Esophagus muscularis mucosa (tissue), 3 donors: ENCODE results near the gene SLFN11.

Experiments
- POLR2A ChIP-seq: fragments of 450-650 bp; IDR thresholded peaks from one replicate; pipeline ENCODE4 v1.6.1; 2017; ENCODE audit warnings: antibody characterized with exemption, moderate library complexity, mild to moderate bottlenecking, low read depth
- POLR2AphosphoS5 ChIP-seq, 2 donors: sonication (generic); formaldehyde crosslinking; IDR thresholded peaks; one replicate each; pipeline ENCODE4 v1.6.1; 2017; ENCODE audit warnings: antibody characterized with exemption in 2 of 2
- TF ChIP-seq, protein P1 (sequence below), 3 experiments: fragments of 200-600 bp in 2 of 3; fragments of 450-650 bp in 1 of 3; sonication (generic) in 2 of 3; IDR thresholded peaks; one replicate each; pipeline ENCODE4 v1.5.1; 2017 to 2019; ENCODE audit warnings: antibody characterized with exemption in 3 of 3, mild to moderate bottlenecking in 2 of 3, moderate library complexity in 1 of 3

DNA sequence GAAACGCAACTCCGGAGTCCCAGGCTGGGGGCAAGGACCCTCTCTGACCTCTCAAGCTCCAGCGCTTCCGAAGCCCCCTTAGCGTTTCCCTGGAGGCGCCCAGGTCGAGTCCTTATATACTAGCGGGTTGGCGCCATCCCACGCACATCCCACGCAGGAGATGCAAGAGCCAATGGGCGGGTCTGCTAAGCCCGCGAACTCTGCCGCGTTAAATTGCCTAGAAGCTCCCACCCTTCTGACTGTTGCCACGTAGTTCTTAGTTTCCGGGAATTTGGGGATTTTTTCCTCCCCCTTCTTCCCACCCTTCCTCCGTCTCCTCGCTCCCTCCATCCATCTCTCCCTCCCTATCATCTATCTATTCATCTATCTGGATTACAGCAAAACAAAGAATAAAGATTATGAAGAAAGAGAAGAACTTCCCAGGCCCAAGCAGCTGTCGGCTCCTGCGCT is at the start of gene SLFN11:
- TF ChIP-seq, protein P1, sequence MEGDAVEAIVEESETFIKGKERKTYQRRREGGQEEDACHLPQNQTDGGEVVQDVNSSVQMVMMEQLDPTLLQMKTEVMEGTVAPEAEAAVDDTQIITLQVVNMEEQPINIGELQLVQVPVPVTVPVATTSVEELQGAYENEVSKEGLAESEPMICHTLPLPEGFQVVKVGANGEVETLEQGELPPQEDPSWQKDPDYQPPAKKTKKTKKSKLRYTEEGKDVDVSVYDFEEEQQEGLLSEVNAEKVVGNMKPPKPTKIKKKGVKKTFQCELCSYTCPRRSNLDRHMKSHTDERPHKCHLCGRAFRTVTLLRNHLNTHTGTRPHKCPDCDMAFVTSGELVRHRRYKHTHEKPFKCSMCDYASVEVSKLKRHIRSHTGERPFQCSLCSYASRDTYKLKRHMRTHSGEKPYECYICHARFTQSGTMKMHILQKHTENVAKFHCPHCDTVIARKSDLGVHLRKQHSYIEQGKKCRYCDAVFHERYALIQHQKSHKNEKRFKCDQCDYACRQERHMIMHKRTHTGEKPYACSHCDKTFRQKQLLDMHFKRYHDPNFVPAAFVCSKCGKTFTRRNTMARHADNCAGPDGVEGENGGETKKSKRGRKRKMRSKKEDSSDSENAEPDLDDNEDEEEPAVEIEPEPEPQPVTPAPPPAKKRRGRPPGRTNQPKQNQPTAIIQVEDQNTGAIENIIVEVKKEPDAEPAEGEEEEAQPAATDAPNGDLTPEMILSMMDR (IDR thresholded peaks at IDR 0.05), result no peak
- TF ChIP-seq POLR2A, result peak; percentile 85
- TF ChIP-seq POLR2AphosphoS5 (IDR thresholded peaks at IDR 0.05), result peak; percentile 91 to 96
